22Rv1 (cell line): ENCODE measurements around the gene CABLES2.

Experiments used
- CTCF ChIP-seq: fragments of 450-650 bp; IDR thresholded peaks from 2 replicates; pipeline ENCODE4 v1.5.1; 2017; ENCODE audit warnings: mild to moderate bottlenecking
- ZFX ChIP-seq: fragments of 450-650 bp; IDR thresholded peaks from 2 replicates; pipeline ENCODE4 v1.6.1; 2017; ENCODE audit warnings: antibody characterized with exemption, borderline replicate concordance

- TF ChIP-seq CTCF (no peak), ZFX (no peak)
Observed at GRCh38 chr20:62428396-62429295, 21.6 kb upstream of the CABLES2 start.
